Measurements from ENCODE around the gene OSTC.

OSTC gene

GRCh38 chr4:108690738-108691137, 40.3 kb downstream of the OSTC start:
- TF ChIP-seq EZH2phosphoT487 (IDR thresholded peaks at IDR 0.05; ENCODE audit: borderline replicate concordance, low read length), result no peak
- no peak for TF ChIP-seq CTCF (IDR thresholded peaks at IDR 0.05; ENCODE audit: low read depth, low read length, poor library complexity, severe bottlenecking)
- Histone ChIP-seq H3K79me2 (ENCODE audit: control insufficient read depth, low read length) (no peaks in the 10 kb centered on the region), H3K27ac (ENCODE audit: low read depth, low read length) (no peak overlapping the region), H3K4me1 (ENCODE audit: control insufficient read depth, low read length) (no peaks in the 10 kb centered on the region), H3K36me3 (ENCODE audit: control insufficient read depth, low read length) (no peaks in the 10 kb centered on the region), H4K20me1 (ENCODE audit: control insufficient read depth, insufficient read depth, low read depth, low read length) (no peaks in the 10 kb centered on the region), H3K9me3 (ENCODE audit: control insufficient read depth, insufficient read depth, low read length) (no peaks in the 10 kb centered on the region), H3K27me3 (ENCODE audit: control insufficient read depth, low read length) (no peaks in the 10 kb centered on the region), H3F3A (ENCODE audit: control insufficient read depth, insufficient read depth) (no peaks in the 10 kb centered on the region), H3K4me3 (ENCODE audit: low read length) (no peak overlapping the region), H3K9me2 (replicated peaks; ENCODE audit: control insufficient read depth, low read length) (no peaks in the 10 kb centered on the region), H3K4me2 (ENCODE audit: low read length) (no peak overlapping the region)

GRCh38 chr4:108693211-108693610, 42.8 kb downstream of the OSTC start:
- Histone ChIP-seq H3F3A (ENCODE audit: control insufficient read depth, insufficient read depth) (no peaks in the 10 kb centered on the region), H3K27me3 (ENCODE audit: control insufficient read depth, low read length) (no peaks in the 10 kb centered on the region; the same call in 1 of the 2 replicates), H3K9me3 (ENCODE audit: control insufficient read depth, insufficient read depth, low read length) (no peaks in the 10 kb centered on the region), H3K9me2 (replicated peaks; ENCODE audit: control insufficient read depth, low read length) (no peaks in the 10 kb centered on the region), H4K20me1 (ENCODE audit: control insufficient read depth, insufficient read depth, low read depth, low read length) (no peaks in the 10 kb centered on the region), H3K27ac (ENCODE audit: low read depth, low read length) (no peak overlapping the region), H3K4me2 (ENCODE audit: low read length) (no peak overlapping the region), H3K4me1 (ENCODE audit: control insufficient read depth, low read length) (no peaks in the 10 kb centered on the region), H3K4me3 (ENCODE audit: low read length) (no peak overlapping the region), H3K36me3 (ENCODE audit: control insufficient read depth, low read length) (no peaks in the 10 kb centered on the region), H3K79me2 (ENCODE audit: control insufficient read depth, low read length) (no peaks in the 10 kb centered on the region)
- no peak for TF ChIP-seq CTCF (IDR thresholded peaks at IDR 0.05; ENCODE audit: low read depth, low read length, poor library complexity, severe bottlenecking)
- TF ChIP-seq EZH2phosphoT487 (IDR thresholded peaks at IDR 0.05; ENCODE audit: borderline replicate concordance, low read length), result no peak

GRCh38 chr4:108693819-108694218, 43.4 kb downstream of the OSTC start:
- no peaks in the 10 kb centered on the region for H3K4me1 ChIP-seq (ENCODE audit: control insufficient read depth, low read length)
- no peak overlapping the region for H3K4me3 ChIP-seq (ENCODE audit: low read length)
- no peaks in the 10 kb centered on the region for H3K9me3 ChIP-seq (ENCODE audit: control insufficient read depth, insufficient read depth, low read length)
- no peaks in the 10 kb centered on the region for H4K20me1 ChIP-seq (ENCODE audit: control insufficient read depth, insufficient read depth, low read depth, low read length)
- H3K4me2 ChIP-seq (ENCODE audit: low read length), result no peak overlapping the region
- H3K9me2 ChIP-seq (replicated peaks; ENCODE audit: control insufficient read depth, low read length), result no peaks in the 10 kb centered on the region
- TF ChIP-seq CTCF (IDR thresholded peaks at IDR 0.05; ENCODE audit: low read depth, low read length, poor library complexity, severe bottlenecking) (no peak), EZH2phosphoT487 (IDR thresholded peaks at IDR 0.05; ENCODE audit: borderline replicate concordance, low read length) (no peak)
- H3F3A ChIP-seq (ENCODE audit: control insufficient read depth, insufficient read depth), result no peaks in the 10 kb centered on the region
- H3K79me2 ChIP-seq (ENCODE audit: control insufficient read depth, low read length), result no peaks in the 10 kb centered on the region
- H3K36me3 ChIP-seq (ENCODE audit: control insufficient read depth, low read length), result no peaks in the 10 kb centered on the region
- no peak overlapping the region for H3K27ac ChIP-seq (ENCODE audit: low read depth, low read length)
- no peaks in the 10 kb centered on the region; the same call in 1 of the 2 replicates for H3K27me3 ChIP-seq (ENCODE audit: control insufficient read depth, low read length)

Data from DOHH2 (cell line).